Fibroblast of villous mesenchyme (primary cell): Measurements from ENCODE around the gene DPPA3. TPM values are rescaled to one million over a fixed set of nuclear protein-coding genes. Genes with fewer than 3 reads are reported as not detected.
"Not testable (repeated sequence)": the region's sequence is repeated elsewhere in the genome, so short reads cannot be mapped to it uniquely, and the experiment has no call there.

Source experiments
- DNase-seq: peaks from one replicate; pipeline ENCODE4 v3.0.0-alpha.2; 2010; ENCODE audit warnings: low read depth
- H3K4me3 ChIP-seq: 2 replicates; pipeline ENCODE4 v1.5.1; 2011; ENCODE audit warnings: low read depth, mild to moderate bottlenecking, low read length
- CTCF ChIP-seq: IDR thresholded peaks from 2 replicates; pipeline ENCODE4 v1.5.1; 2012; ENCODE audit warnings: low read depth, mild to moderate bottlenecking, low read length; ENCODE audit not compliant: insufficient read depth
- total RNA-seq: library from RNA; depleted of rRNA; stranded (reverse); fragments of >200 nt; gene quantifications from 2 replicates; pipeline ENCODE4 v1.2.3, GENCODE V29; 2012

DPPA3 gene
- total RNA-seq, 1 donor = not detected

- no peak for TF ChIP-seq CTCF
These were observed 38.2 kb downstream of the DPPA3 start for GRCh38 chr12:7749442-7749841.

GRCh38 chr12:7750350-7750749, 39.1 kb downstream of the DPPA3 start:
- TF ChIP-seq CTCF = no peak
- H3K4me3 ChIP-seq = no peak overlapping the region
- DNase-seq = no peak

More at GRCh38 chr12:7749442-7749841, 38.2 kb downstream of the DPPA3 start:
- DNase-seq = no peak
- H3K4me3 ChIP-seq = no peak overlapping the region

GRCh38 chr12:7751394-7751793, 40.2 kb downstream of the DPPA3 start:
- no peak for TF ChIP-seq CTCF
- no peak overlapping the region for H3K4me3 ChIP-seq
- no peak for DNase-seq

GRCh38 chr12:7751941-7752922, 41.0 kb downstream of the DPPA3 start:
- H3K4me3 ChIP-seq, DNase-seq: not testable (repeated sequence)

GRCh38 chr12:7755668-7756067, 44.4 kb downstream of the DPPA3 start:
- H3K4me3 ChIP-seq, DNase-seq: not testable (repeated sequence)

- no peak for TF ChIP-seq CTCF
- H3K4me3 ChIP-seq = no peak overlapping the region
- no peak for DNase-seq
These were observed 45.8 kb downstream of the DPPA3 start for GRCh38 chr12:7756993-7757392.

- TF ChIP-seq CTCF = no peak
- DNase-seq = no peak
- H3K4me3 ChIP-seq = no peak overlapping the region
These were observed 47.5 kb downstream of the DPPA3 start for GRCh38 chr12:7758766-7759140.

Other genes with a start within 250 kb of the DPPA3 start
- gene CD163, start 207.7 kb upstream of the DPPA3 start, total RNA-seq = not detected in 2 replicates
- not detected in 2 replicates for gene APOBEC1, start 45.5 kb upstream of the DPPA3 start, total RNA-seq
- not detected in 2 replicates for gene GDF3, start 15.7 kb upstream of the DPPA3 start, total RNA-seq
- not detected in 2 replicates for gene CLEC4C, start 35.9 kb downstream of the DPPA3 start, total RNA-seq
- not detected in 2 replicates for gene NANOGNB, start 53.8 kb downstream of the DPPA3 start, total RNA-seq
- not detected in 2 replicates for gene NANOG, start 78.0 kb downstream of the DPPA3 start, total RNA-seq
- under 0.01 and 0.32 TPM in 2 replicates for gene SLC2A14, start 161.5 kb downstream of the DPPA3 start, total RNA-seq
- gene SLC2A3, start 224.8 kb downstream of the DPPA3 start, total RNA-seq = 65.4 and 91.5 TPM in 2 replicates